A673 (cell line): ENCODE results near the gene ASNS. TPM values are rescaled to one million over a fixed set of nuclear protein-coding genes. Genes with fewer than 3 reads are reported as not detected.
"Not testable (repeated sequence)": the region's sequence is repeated elsewhere in the genome, so short reads cannot be mapped to it uniquely, and the experiment has no call there.

Experiments used
- BruUV-seq: library from RNA; stranded (reverse); fragments of 400-500 nt; replicated peaks from 2 replicates; lab custom pipeline; 2021; lab: Mats Ljungman, UMichigan
- CTCF ChIA-PET: fragments of 300-600 bp; sonication (Branson Sonifier 250); formaldehyde crosslinking; loops from one replicate; lab custom pipeline; 2022; ENCODE audit warnings: antibody characterized with exemption; lab: Charles Lee
- POLR2A ChIA-PET: fragments of 300-600 bp; sonication (Branson Sonifier 250); formaldehyde crosslinking; loops from one replicate; lab custom pipeline; 2022; ENCODE audit warnings: antibody characterized with exemption; ENCODE audit not compliant: low non-redundant PET; lab: Charles Lee
- DNase-seq: peaks from one replicate; pipeline ENCODE4 v3.0.0-alpha.2; 2015; ENCODE audit warnings: low spot score
- H3K27ac ChIP-seq: fragments of 200-600 bp; sonication (generic); 2 replicates; pipeline ENCODE4 v1.5.1; 2016; ENCODE audit warnings: mixed run types, low read depth, mild to moderate bottlenecking, mixed read lengths, antibody characterized with exemption, low read length; ENCODE audit not compliant: poor library complexity, severe bottlenecking
- H3K27me3 ChIP-seq: fragments of 200-600 bp; sonication (generic); replicated peaks from 2 replicates; pipeline ENCODE4 v1.6.1; 2017; ENCODE audit warnings: mixed run types, low read depth, mild to moderate bottlenecking, mixed read lengths, antibody characterized with exemption, low read length; ENCODE audit not compliant: insufficient read depth, poor library complexity
- H3K36me3 ChIP-seq: fragments of 200-600 bp; sonication (generic); 2 replicates; pipeline ENCODE4 v1.6.1; 2016; ENCODE audit warnings: mixed run types, mild to moderate bottlenecking, mixed read lengths, antibody characterized with exemption, low read length; ENCODE audit not compliant: insufficient read depth, poor library complexity, severe bottlenecking
- H3K4me1 ChIP-seq: fragments of 200-600 bp; sonication (generic); 2 replicates; pipeline ENCODE4 v1.6.1; 2017; ENCODE audit warnings: mixed run types, mild to moderate bottlenecking, mixed read lengths, antibody characterized with exemption, low read length; ENCODE audit not compliant: insufficient read depth, poor library complexity, severe bottlenecking
- H3K4me3 ChIP-seq: fragments of 200-600 bp; sonication (generic); 2 replicates; pipeline ENCODE4 v1.5.1; 2016; ENCODE audit warnings: low read depth, mixed run types, mild to moderate bottlenecking, mixed read lengths, low read length; ENCODE audit not compliant: poor library complexity, severe bottlenecking
- H3K9me3 ChIP-seq: fragments of 200-600 bp; sonication (generic); 2 replicates; pipeline ENCODE4 v1.6.1; 2016; ENCODE audit warnings: mixed run types, low read depth, mild to moderate bottlenecking, mixed read lengths, antibody characterized with exemption, low read length; ENCODE audit not compliant: poor library complexity, severe bottlenecking
- CTCF ChIP-seq: fragments of 300-800, 200-600 bp; sonication (generic); conservative IDR thresholded peaks from 2 replicates; pipeline ENCODE4 v1.5.1; 2017; ENCODE audit warnings: low read depth, mild to moderate bottlenecking, antibody characterized with exemption, low read length, moderate library complexity, mixed read lengths
- EZH2 ChIP-seq: fragments of 200-600 bp; sonication (generic); IDR thresholded peaks from 2 replicates; pipeline ENCODE4 v1.6.1; 2017; ENCODE audit warnings: borderline replicate concordance, low read depth, mild to moderate bottlenecking, mixed read lengths, antibody characterized with exemption, low read length; ENCODE audit not compliant: poor library complexity, severe bottlenecking
- intact Hi-C: fragments of 100-400 bp; cut with micrococcal nuclease; formaldehyde crosslinking; loops from one replicate; pipeline ENCODE4 v1.10.0; 2022; ENCODE audit not compliant: unreplicated experiment
- total RNA-seq: library from RNA; stranded (reverse); gene quantifications from 2 replicates; pipeline ENCODE4 v1.2.3, GENCODE V29; 2021

The ASNS gene
- total RNA-seq, 1 experiment from 2014 or later, result 104 TPM

DNA sequence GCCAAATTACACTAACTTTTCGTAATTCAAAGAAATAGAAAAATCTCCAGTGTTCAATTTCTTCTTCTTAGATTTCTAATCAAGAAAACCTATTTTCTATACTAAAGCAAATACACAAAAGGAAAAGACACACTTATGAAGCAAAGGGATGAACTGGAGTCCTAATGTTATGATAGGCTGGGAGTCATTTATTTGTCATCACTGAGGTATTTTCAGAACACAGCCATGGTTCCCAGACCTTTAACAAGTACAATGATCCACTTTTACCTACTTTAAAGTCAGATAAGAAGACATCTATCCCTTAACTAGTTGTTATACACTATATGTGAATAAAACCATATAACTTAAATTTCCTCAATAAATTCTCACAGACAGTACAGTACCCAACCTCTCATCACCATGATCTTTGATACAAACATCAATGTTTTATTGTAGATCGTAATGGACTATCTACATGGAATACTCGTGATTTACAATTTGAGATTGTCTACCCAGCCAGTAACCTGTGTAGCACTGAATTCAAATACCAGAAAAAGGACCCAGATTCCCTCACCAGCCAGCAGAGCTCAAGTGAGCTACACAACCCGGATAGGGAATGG is 12.5 kb downstream of the ASNS start:
- Histone ChIP-seq H3K9me3 (no peaks in the 10 kb centered on the region), H3K27ac (no peak overlapping the region), H3K27me3 (no peaks in the 10 kb centered on the region), H3K4me1 (no peaks in the 10 kb centered on the region), H3K36me3 (peaks cover 87% of the 10 kb centered on the region), H3K4me3 (no peak overlapping the region)
- no peak for TF ChIP-seq EZH2
- intact Hi-C loops, result no loop called here
- CTCF ChIA-PET, result no interaction called here
- BruUV-seq, result no TSS peak
- POLR2A ChIA-PET, result no interaction called here
- DNase-seq, result no peak

- Histone ChIP-seq H3K27me3 (no peaks in the 10 kb centered on the region), H3K9me3 (no peaks in the 10 kb centered on the region), H3K4me3 (no peak overlapping the region), H3K4me1 (no peaks in the 10 kb centered on the region), H3K27ac (no peak overlapping the region), H3K36me3 (peaks cover 93% of the 10 kb centered on the region)
- ChIA-PET POLR2A (no interaction called here), CTCF (no interaction called here)
- no peak for DNase-seq
- intact Hi-C loops, result no loop called here
- no peak for TF ChIP-seq CTCF
- no peak for TF ChIP-seq EZH2
- BruUV-seq, result no TSS peak
Measured at GRCh38 chr7:97858221-97858620, 14.0 kb downstream of the ASNS start.

- Histone ChIP-seq H3K9me3 (no peaks in the 10 kb centered on the region), H3K27me3 (no peaks in the 10 kb centered on the region), H3K4me1 (no peaks in the 10 kb centered on the region), H3K27ac (no peak overlapping the region), H3K36me3 (peaks cover 96% of the 10 kb centered on the region), H3K4me3 (no peak overlapping the region)
- intact Hi-C loops, result no loop called here
- no peak for TF ChIP-seq EZH2
- no peak for TF ChIP-seq CTCF
- ChIA-PET CTCF (no interaction called here), POLR2A (interaction anchor here (0.6 kb wide), 1 partner anchor 200 kb away, joined by 3 read pairs; no protein-coding TSS in a partner anchor)
- no peak for DNase-seq
- no TSS peak for BruUV-seq
Measured at GRCh38 chr7:97857544-97857943, 14.7 kb downstream of the ASNS start.

GRCh38 chr7:97851683-97852082 is 20.5 kb downstream of the ASNS start:
- intact Hi-C loops, result no loop called here
- TF ChIP-seq EZH2 (no peak), CTCF (no peak)
- no peaks in the 10 kb centered on the region for H3K9me3 ChIP-seq
- no peaks in the 10 kb centered on the region for H3K4me1 ChIP-seq
- H3K36me3 ChIP-seq, result peaks cover 55% of the 10 kb centered on the region
- H3K27me3 ChIP-seq, result no peaks in the 10 kb centered on the region
- POLR2A ChIA-PET, result no interaction called here
- no peak overlapping the region for H3K27ac ChIP-seq
- no TSS peak for BruUV-seq
- H3K4me3 ChIP-seq, result no peak overlapping the region
- DNase-seq, result no peak
- CTCF ChIA-PET, result no interaction called here

DNA sequence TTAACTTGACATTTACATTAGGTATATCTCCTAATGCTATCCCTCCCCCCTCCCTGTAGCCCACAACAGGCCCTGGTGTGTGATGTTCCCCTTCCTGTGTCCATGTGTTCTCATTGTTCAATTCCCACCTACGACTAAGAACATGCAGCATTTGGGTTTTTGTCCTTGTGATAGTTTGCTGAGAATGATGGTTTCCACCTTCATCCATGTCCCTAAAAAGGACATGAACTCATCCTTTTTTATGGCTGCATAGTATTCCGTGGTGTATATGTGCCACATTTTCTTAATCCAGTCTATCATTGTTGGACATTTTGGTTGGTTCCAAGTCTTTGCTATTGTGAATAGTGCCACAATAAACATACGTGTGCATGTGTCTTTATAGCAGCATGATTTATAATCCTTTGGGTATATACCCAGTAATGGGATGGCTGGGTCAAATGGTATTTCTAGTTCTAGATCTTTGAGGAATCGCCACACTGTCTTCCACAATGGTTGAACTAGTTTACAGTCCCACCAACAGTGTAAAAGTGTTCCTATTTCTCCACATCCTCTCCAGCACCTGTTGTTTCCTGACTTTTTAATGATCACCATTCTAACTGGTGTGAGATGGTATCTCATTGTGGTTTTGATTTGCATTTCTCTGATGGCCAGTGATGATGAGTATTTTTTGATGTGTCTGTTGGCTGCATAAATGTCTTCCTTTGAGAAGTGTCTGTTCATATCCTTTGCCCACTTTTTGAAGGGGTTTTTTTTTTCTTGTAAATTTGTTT is 21.8 kb downstream of the ASNS start:
- DNase-seq, H3K9me3 ChIP-seq, H3K4me1 ChIP-seq, H3K27me3 ChIP-seq, H3K27ac ChIP-seq, BruUV-seq, H3K4me3 ChIP-seq, POLR2A ChIA-PET, CTCF ChIA-PET, intact Hi-C loops: not testable (repeated sequence)
- peaks cover 42% of the 10 kb centered on the region for H3K36me3 ChIP-seq
